GM12878 (cell line): Measurements from ENCODE around the gene FAM25A. TPM values are rescaled to one million over a fixed set of nuclear protein-coding genes. Genes with fewer than 3 reads are reported as not detected.
"Not testable (repeated sequence)": the region's sequence is repeated elsewhere in the genome, so short reads cannot be mapped to it uniquely, and the experiment has no call there.

ENCODE experiments used
- ATAC-seq: fragments of 200-7000 bp; cut with Tn5 transposase; 3 replicates; pipeline ENCODE4 v1.9.1; 2020; ENCODE audit warnings: mild to moderate bottlenecking, moderate library complexity
- BruUV-seq: library from RNA; stranded (reverse); fragments of 400-500 nt; replicated peaks from 2 replicates; lab custom pipeline; 2021; lab: Mats Ljungman, UMichigan
- CTCF ChIA-PET: fragments of 300-600 bp; sonication (Branson Sonifier 250); formaldehyde crosslinking; extraction: SDS; loops from one replicate; lab custom pipeline; 2021; ENCODE audit warnings: inconsistent platforms; lab: Yijun Ruan, JAX
- POLR2A ChIA-PET: fragments of 350-600 bp; formaldehyde crosslinking; extraction: SDS; loops from one replicate; lab custom pipeline; 2021; ENCODE audit warnings: inconsistent platforms; lab: Charles Lee
- RAD21 ChIA-PET: fragments of 300-600 bp; sonication (Branson Sonifier 250); formaldehyde crosslinking; loops from one replicate; lab custom pipeline; 2023; ENCODE audit warnings: antibody characterized with exemption; ENCODE audit not compliant: unreplicated experiment; lab: Charles Lee
- SMC1A ChIA-PET: fragments of 300-600 bp; sonication (Branson Sonifier 250); formaldehyde crosslinking; loops from one replicate; lab custom pipeline; 2023; ENCODE audit not compliant: unreplicated experiment, uncharacterized antibody; lab: Charles Lee
- DNase-seq: peaks from one replicate; pipeline ENCODE4 v3.0.0-alpha.2; 2011; ENCODE audit warnings: low read depth, low spot score
- FAIRE-seq: peaks from 3 replicates; lab custom pipeline; 2011; peaks lifted over from hg19 to GRCh38; lab: Jason Lieb, UNC
- H2AFZ ChIP-seq: 2 replicates; pipeline ENCODE4 v1.6.0; 2011; ENCODE audit warnings: low read depth, low read length, control low read depth; ENCODE audit not compliant: control insufficient read depth
- H3K27ac ChIP-seq: 2 replicates; pipeline ENCODE4 v1.5.1; 2011; ENCODE audit warnings: control low read depth; ENCODE audit not compliant: control insufficient read depth, insufficient read depth
- H3K27me3 ChIP-seq, 2 experiments: replicated peaks in 1 of 2; 2 replicates each; pipeline versions ENCODE4 v1.6.0 to v1.6.1; 2011; ENCODE audit warnings: low read length in 1 of 2; ENCODE audit not compliant: control insufficient read depth in 2 of 2, insufficient read depth in 2 of 2
- H3K36me3 ChIP-seq, 2 experiments: 2 replicates each; pipeline ENCODE4 v1.5.1; 2011; ENCODE audit warnings: low read length in 1 of 2; ENCODE audit not compliant: control insufficient read depth in 2 of 2, insufficient read depth in 2 of 2
- H3K4me1 ChIP-seq: 2 replicates; pipeline ENCODE4 v1.6.1; 2011; ENCODE audit warnings: mild to moderate bottlenecking, low read length, moderate library complexity, mixed read lengths; ENCODE audit not compliant: control insufficient read depth, insufficient read depth
- H3K4me2 ChIP-seq: 2 replicates; pipeline ENCODE4 v1.6.0; 2011; ENCODE audit warnings: control low read depth; ENCODE audit not compliant: control insufficient read depth, insufficient read depth
- H3K4me3 ChIP-seq: fragments of 200-600 bp; sonication (generic); 2 replicates; pipeline ENCODE4 v1.5.1; 2016
- H3K79me2 ChIP-seq: 2 replicates; pipeline ENCODE4 v1.6.0; 2011; ENCODE audit warnings: low read length; ENCODE audit not compliant: control insufficient read depth, insufficient read depth
- H3K9ac ChIP-seq: 2 replicates; pipeline ENCODE4 v1.8.0; 2011; ENCODE audit warnings: low read length, control low read depth, mixed read lengths; ENCODE audit not compliant: control insufficient read depth, insufficient read depth
- H3K9me3 ChIP-seq: replicated peaks from 3 replicates; pipeline ENCODE4 v1.5.1; 2011; ENCODE audit warnings: mild to moderate bottlenecking, low read length; ENCODE audit not compliant: control insufficient read depth, insufficient read depth
- H4K20me1 ChIP-seq: 2 replicates; pipeline ENCODE4 v1.6.0; 2011; ENCODE audit not compliant: control insufficient read depth, insufficient read depth
- NFYB ChIP-seq: IDR thresholded peaks from 2 replicates; pipeline ENCODE4 v1.6.1; 2011; ENCODE audit warnings: low read depth, mild to moderate bottlenecking, low read length, improper control_type of control experiment, moderate library complexity; ENCODE audit not compliant: insufficient read depth
- PBX3 ChIP-seq: IDR thresholded peaks from 2 replicates; pipeline ENCODE4 v1.6.1; 2011; ENCODE audit warnings: mild to moderate bottlenecking, low read depth, low read length, moderate library complexity; ENCODE audit not compliant: insufficient replicate concordance
- RAD21 ChIP-seq: IDR thresholded peaks from 2 replicates; pipeline ENCODE4 v1.6.1; 2011; ENCODE audit warnings: mild to moderate bottlenecking, low read depth, low read length, moderate library complexity; ENCODE audit not compliant: insufficient read depth
- SMC3 ChIP-seq: IDR thresholded peaks from 2 replicates; pipeline ENCODE4 v1.6.1; 2011; ENCODE audit warnings: low read length, improper control_type of control experiment, borderline replicate concordance
- WGBS: methylation state at CpG from one replicate; pipeline ENCODE4 v1.1.6; 2016; ENCODE audit warnings: low lambda C conversion rate; ENCODE audit not compliant: insufficient replicate concordance, insufficient coverage; ENCODE audit errors: missing lambda C conversion rate; 5-methylcytosine and 5-hydroxymethylcytosine counted together
- in situ Hi-C: fragments of 300-500 bp; cut with MboI; formaldehyde crosslinking; loops from 9 replicates; pipeline ENCODE4 v1.14.3; 2018; ENCODE audit warnings: mixed read lengths
- intact Hi-C: fragments of 100-400 bp; cut with micrococcal nuclease; formaldehyde crosslinking; loops from one replicate; pipeline ENCODE4 v1.14.2; 2022; ENCODE audit not compliant: unreplicated experiment
- polyA plus RNA-seq, 11 experiments: library from polyadenylated mRNA; depleted of rRNA in 4 of 11; unstranded in 6 of 11; stranded (reverse) in 5 of 11; fragments of >200 nt; fragmentation: Nextera tagmentation in 4 of 11; fragmentation: Illumina TruSeq in 1 of 11; extraction: Ambion mirVana in 4 of 11; extraction: Trizol in 1 of 11; gene quantifications; 1 replicate in 1 of 11; 2 replicates in 10 of 11; pipeline versions ENCODE4 v1.2.1 to v1.2.3, GENCODE V29; 2011 to 2016; ENCODE audit warnings: inconsistent platforms in 2 of 11, missing spikeins in 2 of 11, low read depth in 1 of 11
- total RNA-seq, 4 experiments: library from RNA; depleted of rRNA in 3 of 4; stranded (reverse); fragments of >200 nt in 3 of 4; fragmentation: Illumina TruSeq in 1 of 4; extraction: Trizol in 1 of 4; gene quantifications; 2 replicates each; pipeline versions ENCODE4 v1.2.1 to v1.2.3, GENCODE V29; 2013 to 2021

FAM25A gene
- total and polyA plus RNA-seq, 10 of the 15 experiments (the other 5 are each of a cell fraction or from before 2014, with no cell fraction given): not detected

DNA sequence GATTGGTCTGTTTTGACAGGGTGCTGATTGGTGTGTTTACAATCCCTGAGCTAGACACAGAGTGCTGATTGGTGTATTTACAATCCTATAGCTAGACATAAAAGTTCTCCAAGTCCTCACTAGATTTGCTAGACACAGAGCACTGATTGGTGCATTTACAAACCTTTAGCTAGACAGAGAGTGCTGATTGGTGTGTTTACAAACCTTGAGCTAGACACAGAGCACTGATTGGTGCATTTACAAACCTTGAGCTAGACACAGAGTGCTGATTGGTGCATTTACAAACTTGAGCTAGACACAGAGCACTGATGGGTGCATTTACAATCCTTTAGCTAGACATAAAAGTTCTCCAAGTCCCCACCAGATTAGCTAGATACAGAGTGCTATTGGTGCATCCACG is 10.3 kb downstream of the FAM25A start:
- H3K4me3 ChIP-seq, H3K36me3 ChIP-seq, H2AFZ ChIP-seq, H3K79me2 ChIP-seq, POLR2A ChIA-PET, CTCF ChIA-PET, in situ Hi-C loops, FAIRE-seq, H3K9me3 ChIP-seq, H4K20me1 ChIP-seq, SMC1A ChIA-PET, intact Hi-C loops, H3K4me1 ChIP-seq, H3K4me2 ChIP-seq, ATAC-seq, H3K27me3 ChIP-seq, H3K9ac ChIP-seq, DNase-seq, H3K27ac ChIP-seq, BruUV-seq: not testable (repeated sequence)
- TF ChIP-seq NFYB: peak; percentile 47; the same call in 1 of the 2 replicates
- 0% methylated on average over 1 of the region's 1 CpG for WGBS
- RAD21 ChIA-PET: interaction anchor here (0.5 kb wide), 1 partner anchor 91 kb away, joined by 3 read pairs; no protein-coding TSS in a partner anchor

DNA sequence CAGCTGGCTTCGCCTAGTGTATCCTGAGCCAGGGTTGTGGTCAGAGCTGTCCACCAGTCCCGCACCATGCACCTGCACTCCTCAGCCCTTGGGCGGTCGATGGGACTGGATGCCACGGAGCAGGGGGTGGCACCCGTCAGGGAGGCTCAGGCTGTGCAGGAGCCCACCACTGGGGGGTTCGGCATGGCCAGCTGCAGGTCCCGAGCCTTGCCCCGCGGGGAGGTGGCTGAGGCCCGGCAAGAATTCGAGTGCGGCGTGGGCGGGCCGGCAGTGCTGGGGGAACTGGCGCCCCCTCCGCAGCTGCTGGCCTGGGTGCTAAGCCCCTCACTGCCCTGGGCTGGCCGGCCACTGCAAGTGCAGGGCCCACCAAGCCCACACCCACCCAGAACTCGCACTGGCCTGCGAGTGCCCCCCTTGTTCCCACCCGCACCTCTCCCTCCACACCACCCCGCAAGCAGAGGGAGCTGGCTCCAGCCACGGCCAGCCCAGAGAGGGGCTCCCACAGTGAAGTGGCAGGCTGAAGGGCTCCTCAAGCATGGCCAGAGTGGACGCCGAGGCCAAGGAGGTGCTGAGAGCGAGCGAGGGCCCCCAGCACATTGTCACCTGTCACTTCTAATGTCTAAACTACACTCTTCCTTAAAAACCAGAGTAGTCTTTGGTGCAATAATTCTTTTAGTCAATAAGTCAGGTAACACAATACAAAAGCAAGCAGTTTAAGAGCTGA is 11.0 kb downstream of the FAM25A start:
- Histone ChIP-seq H2AFZ (no peak overlapping the region), H3K4me1 (no peaks in the 10 kb centered on the region), H4K20me1 (no peaks in the 10 kb centered on the region), H3K27me3 (no peaks in the 10 kb centered on the region; a peak in 2 of 4 replicates), H3K9ac (no peak overlapping the region), H3K79me2 (no peaks in the 10 kb centered on the region), H3K27ac (no peak overlapping the region), H3K9me3 (no peaks in the 10 kb centered on the region; the same call in 2 of the 3 replicates), H3K36me3 (no peaks in the 10 kb centered on the region), H3K4me3 (no peak overlapping the region), H3K4me2 (no peak overlapping the region)
- ChIA-PET POLR2A (no interaction called here), SMC1A (no interaction called here), CTCF (no interaction called here), RAD21 (interaction anchor here (0.5 kb wide), 1 partner anchor 92 kb away, joined by 3 read pairs; no protein-coding TSS in a partner anchor)
- DNase-seq (no peak), ATAC-seq (no peak), FAIRE-seq (no peak)
- TF ChIP-seq SMC3: no peak
- no peak for TF ChIP-seq PBX3
- no peak for TF ChIP-seq RAD21
- BruUV-seq: no TSS peak
- intact Hi-C loops (no loop called here), in situ Hi-C loops (no loop called here)
- 77% methylated on average over 28 of the region's 28 CpGs for WGBS
